GDM1 (cell line): ENCODE data around the gene CLSTN2.

ENCODE experiments used
- DNase-seq: peaks from one replicate; lab custom pipeline; 2025; lab: John Stamatoyannopoulos, UW

CLSTN2 gene

DNA sequence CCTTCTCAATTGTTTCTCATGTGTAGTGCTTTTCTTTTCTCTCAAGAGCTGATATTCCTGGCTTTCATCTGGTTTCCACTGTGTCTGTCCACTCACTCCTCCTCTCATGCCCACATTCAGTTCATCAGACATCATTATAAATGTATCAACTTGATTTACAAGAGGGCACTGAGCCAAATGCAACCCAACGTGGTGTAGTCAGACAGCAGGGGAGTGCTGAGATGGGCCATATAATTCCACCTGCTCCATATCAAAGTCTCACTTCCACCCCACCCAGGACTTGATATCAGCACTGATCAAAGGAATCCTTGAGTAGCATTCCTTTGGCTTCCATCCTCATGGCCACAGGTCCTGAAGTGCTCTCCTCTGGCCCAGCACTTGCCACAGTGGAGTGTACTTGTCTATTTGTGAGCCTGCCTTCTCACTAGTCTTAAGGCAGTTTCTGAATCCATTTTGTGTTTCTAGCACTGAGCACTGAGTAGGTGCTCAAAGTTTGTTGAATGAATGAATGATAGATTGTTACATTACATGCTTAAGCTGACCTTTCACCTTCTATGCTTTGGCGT, 252.8 kb downstream of the CLSTN2 start:
- DNase-seq: no peak

DNA sequence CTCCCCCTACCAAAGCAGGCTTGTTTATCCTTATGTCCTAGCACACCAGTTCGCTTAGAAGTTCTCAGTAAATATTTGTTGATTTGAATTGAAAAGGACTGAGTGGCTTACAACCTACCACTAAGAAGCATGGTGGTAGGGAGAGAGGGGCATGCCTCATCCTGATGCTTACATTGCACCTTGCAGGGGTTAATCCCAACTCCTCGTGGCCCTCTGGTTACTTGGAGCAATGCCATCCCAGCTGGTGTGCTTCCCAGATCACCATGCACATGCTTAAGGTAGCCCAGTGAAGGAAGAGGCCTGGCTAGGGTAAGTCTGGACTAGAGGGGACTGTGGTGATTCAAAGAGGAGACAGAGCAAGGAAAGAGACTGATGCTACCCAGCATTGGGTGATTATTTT, 253.3 kb downstream of the CLSTN2 start:
- no peak for DNase-seq

DNA sequence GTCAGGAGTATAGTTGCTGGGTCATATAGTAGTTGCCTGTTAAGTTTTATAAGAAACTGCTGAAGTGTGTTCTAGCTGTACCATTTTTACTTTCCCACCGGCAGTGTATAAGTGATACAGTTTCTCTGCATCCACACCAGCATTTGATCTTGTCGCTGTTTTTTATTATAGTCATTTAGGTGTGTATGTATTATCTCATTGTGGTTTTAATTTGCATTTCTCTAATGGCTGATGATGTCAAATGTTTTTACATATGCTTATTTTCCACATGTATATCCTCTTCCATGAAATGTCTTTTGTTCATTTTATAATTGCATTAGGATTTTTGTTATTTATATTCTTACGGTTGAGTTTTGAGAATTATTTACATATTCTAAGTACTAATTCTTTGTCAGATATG, 254.3 kb downstream of the CLSTN2 start:
- no peak for DNase-seq

DNA sequence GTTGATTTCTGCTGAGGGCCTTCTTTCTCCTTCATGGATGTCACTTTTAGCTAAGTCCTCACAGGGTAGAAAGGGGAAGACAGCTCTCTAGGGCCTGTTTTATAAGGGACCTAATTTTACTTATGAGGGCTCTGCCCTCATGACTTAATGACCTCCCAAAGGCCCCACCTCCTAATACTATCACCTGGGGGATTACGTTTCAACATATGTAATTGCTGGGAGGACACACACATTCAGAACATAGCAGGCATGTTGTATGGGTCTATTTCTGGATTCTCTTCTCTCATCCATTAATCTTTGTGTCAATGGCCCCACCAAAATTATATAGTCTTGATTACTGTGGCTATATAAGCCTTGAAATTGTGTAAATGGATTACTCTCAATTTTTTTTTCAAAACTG, 255.0 kb downstream of the CLSTN2 start:
- DNase-seq: no peak

DNA sequence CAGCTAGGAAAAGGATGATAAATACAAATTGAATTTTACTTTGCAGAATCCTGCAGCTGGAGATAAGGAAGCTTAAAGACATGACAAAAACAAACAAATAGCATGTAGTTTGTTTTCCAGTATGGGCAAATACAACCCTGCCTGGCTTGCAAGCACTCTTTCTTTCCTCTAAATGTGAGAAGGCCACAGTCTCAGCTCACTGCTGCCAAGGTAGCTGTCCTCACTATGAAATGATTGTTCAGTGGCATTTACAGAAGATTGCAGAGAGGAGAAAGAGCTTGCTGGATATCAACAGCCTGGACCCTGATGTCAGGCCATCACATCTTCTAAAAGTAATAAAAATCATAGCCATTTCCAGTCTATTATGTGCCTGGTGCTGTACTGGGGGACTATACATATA, 262.0 kb downstream of the CLSTN2 start:
- no peak for DNase-seq

DNA sequence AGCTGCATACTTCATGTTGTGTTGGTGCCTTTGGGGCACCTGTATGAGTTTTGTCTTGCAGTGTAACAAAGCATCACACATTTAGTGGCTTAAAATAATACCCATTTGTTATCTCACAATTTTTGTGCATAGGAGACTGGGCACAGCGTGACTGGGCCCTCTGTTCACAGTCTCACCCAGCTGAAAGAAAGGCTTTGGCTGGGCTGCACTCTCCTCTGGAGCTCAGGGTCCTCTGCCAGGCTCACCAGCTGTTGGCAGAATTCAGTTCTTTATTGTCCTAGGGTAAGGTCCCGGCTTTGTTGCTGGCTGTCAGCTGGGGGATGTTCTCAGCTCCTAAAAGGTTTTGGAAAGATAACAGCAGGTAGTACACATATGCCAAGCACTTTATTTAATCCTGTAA, 263.3 kb downstream of the CLSTN2 start:
- no peak for DNase-seq

DNA sequence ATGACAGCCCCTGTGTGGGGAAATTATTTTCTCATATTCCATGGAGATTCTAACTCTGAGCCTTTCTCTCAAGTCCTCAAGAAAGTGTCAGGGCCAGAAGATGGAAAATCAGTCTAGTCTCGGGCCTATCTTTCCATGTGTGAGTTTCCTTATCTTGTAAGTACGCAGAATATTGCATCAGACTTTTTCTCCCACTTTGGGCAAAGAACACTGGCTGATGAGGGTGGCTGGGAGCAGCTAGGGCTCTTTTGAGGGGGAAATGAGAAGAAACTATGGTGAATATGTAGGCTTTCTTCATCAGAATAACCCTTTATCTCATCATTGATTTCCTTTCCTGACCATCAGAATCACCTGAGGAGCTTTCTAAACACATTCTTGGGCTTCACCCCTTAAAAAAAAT, 264.0 kb downstream of the CLSTN2 start:
- DNase-seq: no peak

DNA sequence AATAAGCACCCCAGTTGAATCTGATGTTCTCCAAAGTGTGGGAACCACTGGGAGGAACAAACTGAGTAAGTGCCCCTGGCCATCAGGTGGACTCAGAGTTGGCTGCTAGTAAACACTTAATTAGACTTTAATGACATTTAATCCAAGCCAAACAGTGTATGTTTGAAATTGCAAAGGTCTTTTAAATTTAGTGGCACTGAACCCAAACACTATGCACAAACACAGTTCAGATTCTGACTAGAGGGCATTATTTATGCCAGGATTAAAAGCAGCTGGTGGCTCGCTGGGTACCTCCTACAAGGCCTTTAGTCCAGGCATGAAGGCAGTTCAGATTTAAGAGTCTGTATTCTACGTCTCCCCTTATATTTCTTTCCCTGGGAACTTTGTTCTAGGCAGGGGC, 264.8 kb downstream of the CLSTN2 start:
- no peak for DNase-seq

DNA sequence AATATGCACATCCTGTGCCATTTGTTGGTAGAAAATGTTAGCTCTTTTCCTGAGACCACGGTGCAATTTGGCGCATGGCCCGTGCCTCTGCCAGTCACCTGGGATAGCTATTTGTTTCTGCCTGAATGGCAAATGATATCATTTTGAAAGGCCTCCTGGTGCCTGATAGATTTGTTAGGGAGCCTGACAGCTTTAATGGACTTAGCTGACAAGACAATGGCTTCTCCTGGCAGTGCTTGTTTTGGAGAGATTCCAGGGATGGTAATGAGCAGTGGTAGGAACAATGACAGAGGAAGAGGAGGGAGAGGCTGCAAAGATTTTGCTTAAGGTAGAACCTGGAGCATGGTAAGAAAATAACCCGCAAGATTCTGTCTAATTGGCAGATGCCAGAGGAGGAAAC, 268.5 kb downstream of the CLSTN2 start:
- no peak for DNase-seq

DNA sequence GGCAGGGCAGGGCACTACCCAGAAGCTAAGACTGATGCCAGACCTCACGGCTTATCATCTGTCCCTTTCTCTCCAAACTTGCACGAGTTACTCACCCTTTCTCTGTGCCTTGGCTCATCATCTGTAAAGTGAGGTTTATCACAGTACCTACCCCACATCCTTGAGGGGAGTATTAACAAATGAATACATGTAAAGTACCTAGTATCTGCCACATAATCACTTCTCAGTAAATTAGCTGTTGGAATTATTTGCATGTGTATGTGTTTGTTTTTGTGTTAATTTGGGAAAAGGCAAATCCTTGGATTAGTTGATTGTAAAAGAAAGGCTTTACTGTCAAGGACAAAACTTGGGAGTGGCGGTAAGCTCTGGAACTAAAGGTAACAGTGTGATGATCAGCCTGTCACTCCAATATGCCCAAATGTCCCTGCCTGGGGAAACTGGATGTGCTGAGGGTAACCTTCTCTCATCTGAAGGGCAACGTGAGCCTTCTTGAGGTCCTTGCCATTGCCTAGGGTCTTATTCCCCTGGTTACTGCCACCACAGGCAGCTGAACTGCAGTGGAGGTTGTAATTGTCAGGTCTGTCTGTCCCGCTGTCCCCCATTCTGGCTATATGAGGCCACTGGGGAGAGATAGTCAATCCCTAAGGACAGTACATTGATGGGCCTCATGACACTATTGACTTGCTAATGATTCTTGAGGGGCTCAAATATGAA, 269.4 kb downstream of the CLSTN2 start:
- DNase-seq: no peak

DNA sequence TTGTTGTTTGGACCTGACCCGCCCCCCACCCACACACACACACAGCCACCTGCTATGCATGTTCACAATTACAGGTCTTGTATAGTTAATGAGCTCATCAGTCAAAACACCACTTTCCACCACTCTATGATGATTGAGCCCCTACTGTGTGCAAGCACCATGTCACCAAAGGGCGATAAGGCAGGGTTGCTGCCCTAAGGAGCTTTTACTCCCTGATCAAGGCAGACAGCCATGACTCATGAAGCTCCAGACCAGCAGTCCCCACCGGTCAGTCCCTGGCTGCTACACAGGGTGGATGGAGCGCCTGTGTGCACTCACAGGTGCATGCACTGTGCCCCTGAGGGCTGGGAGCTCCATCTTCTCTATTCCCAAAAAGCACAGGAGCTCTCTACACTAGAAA, 270.6 kb downstream of the CLSTN2 start:
- no peak for DNase-seq

DNA sequence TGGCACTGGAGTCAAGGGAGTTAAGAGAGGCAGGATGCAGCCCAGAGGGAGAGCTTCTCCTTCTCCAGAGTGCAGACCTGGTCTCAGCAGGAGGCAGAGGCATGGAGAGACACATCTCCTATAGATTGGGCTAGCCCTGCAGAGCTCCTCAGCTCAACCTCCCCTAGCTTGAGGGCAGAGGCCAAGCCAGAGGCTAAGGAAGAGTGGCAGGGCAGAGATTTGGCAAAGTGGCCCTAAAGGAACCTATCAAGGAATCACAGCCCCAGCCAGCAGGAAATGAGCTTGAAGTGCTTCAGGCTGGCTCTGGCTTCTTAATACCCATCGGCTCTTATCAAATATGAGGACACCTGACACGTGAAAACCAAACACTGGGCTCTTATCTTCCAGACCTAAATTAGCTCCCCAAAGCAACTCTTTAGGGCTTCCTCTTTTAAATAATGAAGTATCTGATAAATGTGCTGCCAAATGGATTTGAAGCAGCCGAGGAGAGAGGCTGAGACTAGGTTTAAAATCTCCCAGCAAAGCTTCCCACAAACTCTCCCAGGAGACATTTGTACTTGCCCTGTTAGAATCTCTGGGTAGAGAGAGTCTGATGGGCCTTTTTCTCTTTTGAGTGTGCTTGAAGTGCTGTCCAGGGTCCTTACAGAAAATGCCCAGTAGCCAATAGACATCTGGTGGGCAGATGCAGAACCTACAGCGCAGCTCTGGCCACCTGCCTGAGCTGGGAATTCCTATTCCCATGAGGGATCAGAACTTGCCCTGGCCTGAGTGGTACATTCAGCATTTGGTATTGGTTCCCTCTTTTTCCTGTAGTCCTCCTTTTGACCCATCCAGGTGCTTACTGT, 271.4 kb downstream of the CLSTN2 start:
- DNase-seq: no peak

DNA sequence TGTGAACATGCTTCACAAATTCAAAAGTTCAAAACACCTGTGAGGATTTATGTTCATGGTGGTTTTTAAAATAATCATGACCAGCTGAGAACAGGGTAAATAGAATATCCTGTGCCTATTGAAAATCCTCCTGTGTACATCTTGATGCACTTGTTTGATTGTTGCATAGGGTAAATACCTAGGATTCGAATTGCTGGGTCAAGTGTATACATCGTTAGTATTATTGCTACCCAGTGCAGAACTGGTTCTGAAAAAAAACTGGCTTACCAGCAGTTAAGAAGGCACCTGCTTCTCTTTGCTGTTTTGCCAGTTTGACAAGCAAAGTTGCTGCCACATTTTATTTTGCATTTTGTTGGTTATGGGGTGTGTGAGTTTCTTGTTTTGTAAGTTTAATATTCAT, 272.6 kb downstream of the CLSTN2 start:
- DNase-seq: no peak

DNA sequence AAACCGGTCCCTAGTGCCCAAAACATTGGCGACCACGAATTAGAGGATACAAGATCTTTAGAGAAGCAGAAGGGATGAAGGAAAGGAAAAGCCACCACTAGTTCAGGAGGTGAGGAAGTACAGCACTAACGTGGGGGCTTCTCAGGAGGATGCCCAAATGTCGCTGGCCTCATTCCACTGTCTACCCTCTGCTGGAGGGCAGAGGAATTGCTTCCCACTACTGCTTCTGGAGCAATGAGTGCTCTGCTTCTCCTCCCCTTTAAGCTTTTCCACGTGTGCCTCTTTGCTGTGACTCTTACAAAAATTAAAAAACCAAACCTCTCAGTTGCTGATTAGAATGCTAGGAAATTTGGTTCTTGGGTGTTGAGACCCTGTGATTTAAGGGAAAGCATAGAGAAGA, 281.3 kb downstream of the CLSTN2 start:
- no peak for DNase-seq

DNA sequence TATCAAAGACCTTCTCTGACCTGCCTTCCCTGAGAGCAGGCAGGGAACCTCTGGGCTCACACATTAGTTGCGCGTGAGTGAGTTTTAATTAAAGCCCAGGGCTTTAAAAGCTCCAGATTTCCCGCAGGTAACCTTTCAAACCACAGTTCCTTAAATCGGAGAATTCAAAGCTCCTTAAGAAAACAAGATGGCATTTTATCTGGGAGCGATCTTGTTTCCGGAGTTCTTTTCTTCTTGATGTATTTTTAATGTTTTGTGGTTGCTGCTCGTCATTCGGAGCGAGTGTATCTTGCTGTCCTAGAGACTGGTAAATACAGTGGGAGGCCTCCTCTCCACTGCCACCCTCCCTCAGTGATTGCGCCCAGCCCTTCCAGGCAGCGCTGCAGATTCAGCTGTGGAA, 284.3 kb downstream of the CLSTN2 start:
- DNase-seq: no peak

DNA sequence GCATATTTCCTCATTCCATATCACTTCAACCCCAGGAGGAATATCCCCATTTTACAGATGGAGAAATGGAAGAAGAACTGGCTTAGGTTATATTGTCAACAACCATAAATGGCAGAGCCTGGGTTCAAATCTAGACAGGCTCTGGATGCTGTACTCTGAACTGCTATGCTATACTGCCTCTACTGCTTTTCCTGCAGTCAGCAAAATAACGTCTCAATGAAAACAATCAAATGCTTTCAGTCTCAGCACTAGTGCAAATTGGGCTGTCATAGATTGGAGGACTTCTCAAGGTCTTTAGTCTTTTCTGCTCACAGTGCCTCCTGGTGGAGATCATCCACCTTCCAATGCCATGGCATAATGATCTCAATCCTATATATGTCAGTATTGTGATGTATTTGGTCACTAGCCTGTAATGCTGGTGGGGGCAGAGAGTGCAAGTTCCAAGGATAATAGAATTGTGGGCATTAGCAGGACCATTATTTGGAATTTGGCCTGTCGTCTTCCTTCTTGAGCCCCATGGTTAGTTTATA, 285.0 kb downstream of the CLSTN2 start:
- DNase-seq: no peak

DNA sequence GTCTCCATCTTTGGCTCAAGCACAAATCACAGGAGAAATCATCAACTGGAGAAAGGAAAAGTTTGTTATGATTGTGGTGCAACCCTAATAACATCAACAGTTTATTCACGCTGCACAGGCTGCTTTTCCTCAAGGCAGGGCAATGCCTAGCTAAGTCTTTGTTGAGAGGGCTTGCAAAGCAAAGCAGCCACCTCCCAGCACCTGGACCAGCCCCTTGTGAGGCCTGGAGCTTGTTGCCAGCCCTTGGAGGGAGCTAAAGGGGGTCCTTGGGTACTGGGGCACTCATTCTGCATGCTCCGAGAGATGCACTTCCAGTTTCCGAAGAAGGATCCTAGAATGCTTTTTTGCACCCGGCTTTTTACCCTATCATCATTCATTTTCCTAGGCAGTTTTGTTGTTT, 288.2 kb downstream of the CLSTN2 start:
- DNase-seq: no peak

DNA sequence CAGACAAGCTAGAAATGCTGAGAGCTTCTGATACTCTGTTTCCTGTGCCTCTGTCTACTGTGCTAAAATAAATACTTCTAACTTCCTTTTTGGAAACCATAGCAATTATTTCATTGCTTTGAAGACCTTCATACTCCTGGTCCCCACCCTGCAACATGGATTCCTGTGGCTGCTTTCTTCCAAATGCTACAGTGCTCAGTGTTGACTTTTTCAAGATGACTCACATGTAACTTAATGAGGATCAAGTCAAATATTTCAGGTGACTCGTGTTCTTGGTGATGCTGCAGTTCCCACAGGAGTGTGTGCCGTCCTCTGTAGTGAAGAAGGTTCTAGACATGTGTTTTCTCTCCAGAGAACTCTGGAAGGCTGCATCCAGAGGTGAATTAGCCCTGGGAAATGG, 288.6 kb downstream of the CLSTN2 start:
- no peak for DNase-seq

DNA sequence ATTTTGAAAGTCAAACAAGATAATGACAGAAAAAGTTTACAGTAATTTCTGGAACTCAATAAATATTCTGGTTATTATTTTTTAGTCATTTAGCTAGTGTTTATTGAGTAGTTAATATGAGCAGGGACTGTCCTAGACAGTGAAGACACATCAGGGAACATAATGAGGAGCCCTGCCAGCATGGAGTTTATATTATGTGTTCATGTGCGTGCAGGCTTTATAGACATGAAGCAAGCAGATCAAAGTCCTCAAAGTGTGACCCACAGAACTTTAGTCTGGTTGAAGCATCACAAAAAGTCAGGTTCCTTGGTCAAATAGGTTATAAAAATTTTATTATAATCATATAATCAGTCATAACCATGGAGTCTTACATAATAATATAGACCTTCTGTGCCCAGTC, 289.3 kb downstream of the CLSTN2 start:
- DNase-seq: no peak

DNA sequence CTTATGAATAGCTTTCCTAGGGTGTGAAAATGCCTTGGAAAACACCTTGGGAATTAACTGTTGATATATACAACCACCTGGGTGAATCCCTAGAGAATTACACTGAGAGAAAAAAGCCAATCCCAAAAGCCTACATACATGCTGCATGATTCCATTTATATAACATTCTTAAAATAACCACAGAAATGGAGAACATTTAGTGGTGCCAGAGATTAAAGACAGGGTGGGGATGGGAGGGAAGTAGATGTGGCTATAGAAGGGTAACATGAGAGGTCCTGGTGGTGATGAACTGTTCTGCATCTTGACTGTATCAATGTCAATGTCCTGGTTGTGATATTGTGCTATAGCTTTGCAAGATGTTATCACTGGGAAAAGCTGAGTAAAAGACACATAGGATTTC, 291.0 kb downstream of the CLSTN2 start:
- DNase-seq: no peak

DNA sequence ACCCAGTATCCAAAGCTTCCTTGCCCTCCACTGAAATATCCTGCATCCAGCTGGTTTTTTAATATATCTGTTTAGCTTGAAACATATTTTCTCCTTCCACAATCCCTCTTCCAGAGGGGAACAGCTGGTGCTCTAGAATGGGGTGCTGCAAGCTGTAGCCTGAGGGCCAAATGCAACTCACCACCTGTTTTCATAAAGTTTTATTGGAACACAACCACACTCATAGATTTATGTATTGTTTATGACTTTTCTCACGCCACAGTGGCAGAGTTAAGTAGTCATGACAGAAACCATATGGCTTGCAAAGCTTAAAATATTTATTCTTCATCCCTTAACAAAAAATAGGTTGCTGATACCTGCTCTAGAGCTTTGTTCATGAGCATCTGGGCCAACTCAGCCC, 298.7 kb downstream of the CLSTN2 start:
- DNase-seq: no peak

DNA sequence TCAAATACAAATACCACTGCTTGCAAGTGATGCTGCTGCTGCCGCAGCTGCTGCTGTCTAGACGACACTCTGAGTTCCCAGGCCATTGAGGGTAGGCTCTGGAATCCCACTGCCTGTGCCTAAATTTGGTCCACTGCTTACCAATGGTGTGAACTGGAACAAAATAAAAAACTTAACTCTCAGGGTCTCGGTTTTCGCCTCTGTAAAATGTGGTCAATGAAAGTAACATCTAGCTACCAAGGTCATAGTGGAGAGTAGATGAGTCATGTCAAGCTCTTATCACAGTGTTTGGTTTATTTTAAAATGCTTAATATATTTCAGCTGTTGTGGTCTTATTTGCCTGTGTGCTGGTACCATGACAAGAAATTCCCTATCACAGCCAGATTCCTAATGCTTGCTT, 299.3 kb downstream of the CLSTN2 start:
- DNase-seq: no peak

DNA sequence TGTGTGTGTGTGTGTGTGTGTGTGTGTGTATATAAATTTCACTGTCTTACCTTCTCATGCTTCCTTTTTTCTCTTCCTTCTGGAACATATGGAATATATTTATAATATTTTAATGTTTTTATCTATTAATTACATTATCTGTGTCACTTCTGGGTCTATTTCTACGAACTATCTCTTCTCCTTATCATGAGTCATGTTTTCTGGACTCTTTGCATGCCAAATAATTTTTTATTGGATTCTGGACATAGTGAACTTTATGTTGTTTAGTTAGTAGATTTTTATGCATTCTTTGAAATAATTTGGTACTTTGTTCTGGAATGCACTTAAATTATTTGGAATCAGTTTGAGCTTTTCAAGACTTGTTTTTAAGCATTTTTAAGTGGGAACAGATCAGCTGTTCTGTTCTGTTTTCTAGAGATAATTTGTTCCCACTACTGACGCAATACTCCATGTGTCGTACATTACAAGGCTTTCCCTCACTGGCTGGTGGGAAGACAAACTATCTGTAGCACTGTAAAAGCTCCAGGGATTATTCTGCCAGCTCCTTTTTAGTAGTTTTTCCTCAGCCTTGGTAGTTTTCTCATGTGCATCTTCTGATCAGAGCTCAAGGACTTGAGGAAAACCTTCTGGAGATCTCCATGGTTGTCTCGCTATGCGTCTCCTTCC, 302.0 kb downstream of the CLSTN2 start:
- no peak for DNase-seq
